CD4-positive, CD25-positive, alpha-beta regulatory T cell (primary cell): ENCODE results near the gene ITGB6. TPM values are rescaled to one million over a fixed set of nuclear protein-coding genes. Genes with fewer than 3 reads are reported as not detected.
"Not testable (repeated sequence)": the region's sequence is repeated elsewhere in the genome, so short reads cannot be mapped to it uniquely, and the experiment has no call there.

Source experiments
- ATAC-seq, 2 donors: fragments of 150-1000 bp; cut with Tn5 transposase; one replicate each; pipeline ENCODE4 v1.10.0; 2021; ENCODE audit warnings: low read depth in 2 of 2, moderate number of reproducible peaks in 2 of 2, moderate library complexity in 1 of 2
- DNase-seq, 3 donors: peaks; one replicate each; pipeline versions ENCODE4 v3.0.0 to v3.0.0-alpha.2; 2012 to 2022; ENCODE audit warnings: mixed read lengths in 1 of 3
- H3K27ac ChIP-seq: one replicate; pipeline ENCODE4 v1.7.0; 2013; ENCODE audit warnings: mild to moderate bottlenecking, low read length; ENCODE audit not compliant: insufficient read depth, poor library complexity, severe bottlenecking
- H3K27me3 ChIP-seq: one replicate; pipeline ENCODE4 v1.7.0; 2013; ENCODE audit warnings: low read length; ENCODE audit not compliant: control insufficient read depth, insufficient read depth
- H3K36me3 ChIP-seq: one replicate; pipeline ENCODE4 v1.7.0; 2013; ENCODE audit warnings: mild to moderate bottlenecking, low read length, moderate library complexity; ENCODE audit not compliant: control insufficient read depth, insufficient read depth
- H3K4me1 ChIP-seq: 2 replicates; pipeline ENCODE4 v1.7.0; 2013; ENCODE audit warnings: mild to moderate bottlenecking, low read length; ENCODE audit not compliant: insufficient read depth, control insufficient read depth, poor library complexity, severe bottlenecking
- H3K4me3 ChIP-seq: one replicate; pipeline ENCODE4 v1.7.0; 2013; ENCODE audit warnings: low read depth, mild to moderate bottlenecking, low read length, moderate library complexity
- H3K9me3 ChIP-seq, 2 experiments: 1 replicate in 1 of 2; 2 replicates in 1 of 2; pipeline ENCODE4 v1.7.0; 2013; ENCODE audit warnings: low read length in 2 of 2, mild to moderate bottlenecking in 1 of 2, moderate library complexity in 1 of 2; ENCODE audit not compliant: control insufficient read depth in 2 of 2
- H3K27ac Mint-ChIP-seq, 3 donors: one replicate each; pipeline ENCODE4 v1.8.0; 2020 to 2022; ENCODE audit warnings: mild to moderate bottlenecking in 3 of 3, mixed read lengths in 3 of 3, moderate library complexity in 2 of 3
- H3K27me3 Mint-ChIP-seq: one replicate; pipeline ENCODE4 v1.8.0; 2022; ENCODE audit warnings: mild to moderate bottlenecking, mixed read lengths
- H3K36me3 Mint-ChIP-seq: one replicate; pipeline ENCODE4 v1.8.0; 2020; ENCODE audit warnings: mixed read lengths
- H3K4me1 Mint-ChIP-seq, 4 donors: one replicate each; pipeline ENCODE4 v1.8.0; 2020 to 2022; ENCODE audit warnings: mixed read lengths in 4 of 4, mild to moderate bottlenecking in 1 of 4
- H3K4me3 Mint-ChIP-seq, 4 donors: one replicate each; pipeline ENCODE4 v1.8.0; 2020 to 2022; ENCODE audit warnings: mild to moderate bottlenecking in 4 of 4, mixed read lengths in 4 of 4, moderate library complexity in 3 of 4
- H3K9me3 Mint-ChIP-seq, 7 donors: one replicate each; pipeline ENCODE4 v1.8.0; 2020 to 2022; ENCODE audit warnings: mixed read lengths in 7 of 7, mild to moderate bottlenecking in 3 of 7, moderate library complexity in 2 of 7
- polyA plus RNA-seq, 4 donors: library from polyadenylated mRNA; unstranded; fragments of 300-500 nt; fragmentation: Illumina TruSeq; gene quantifications; one replicate each; pipeline ENCODE4 v1.2.3, GENCODE V29; 2021
- total RNA-seq: library from RNA; stranded (reverse); gene quantifications from one replicate; pipeline ENCODE4 v1.2.3, GENCODE V29; 2022

Gene ITGB6
- total and polyA plus RNA-seq, 5 donors from 2014 or later = not detected

- Histone ChIP-seq H3K4me1 (no peaks in the 10 kb centered on the region), H3K36me3 (no peaks in the 10 kb centered on the region), H3K4me3 (no peak overlapping the region), H3K9me3 (no peaks in the 10 kb centered on the region), H3K27me3 (peaks cover 6% of the 10 kb centered on the region), H3K27ac (no peak overlapping the region)
- Mint-ChIP-seq H3K4me3 (no peak overlapping the region), H3K27ac (no peak overlapping the region), H3K9me3 (peaks cover 0 to 3% (median 0%) of the 10 kb centered on the region in 7 donors), H3K36me3 (no peaks in the 10 kb centered on the region), H3K27me3 (peaks cover 11% of the 10 kb centered on the region), H3K4me1 (no peaks in the 10 kb centered on the region)
- ATAC-seq (no peak), DNase-seq (no peak)
Observed at GRCh38 chr2:160197587-160197986, 2.5 kb downstream of the ITGB6 start.

GRCh38 chr2:160194946-160195345, 5.1 kb downstream of the ITGB6 start:
- Histone ChIP-seq H3K9me3 (no peaks in the 10 kb centered on the region), H3K4me1 (no peaks in the 10 kb centered on the region), H3K4me3 (no peak overlapping the region), H3K27ac (no peak overlapping the region), H3K36me3 (no peaks in the 10 kb centered on the region), H3K27me3 (peaks cover 6% of the 10 kb centered on the region)
- no peaks in the 10 kb centered on the region for H3K36me3 Mint-ChIP-seq
- H3K27ac Mint-ChIP-seq = no peak overlapping the region
- H3K4me1 Mint-ChIP-seq = no peaks in the 10 kb centered on the region
- ATAC-seq (no peak), DNase-seq (peak in 1 of 3 donors; percentile 9)
- H3K9me3 Mint-ChIP-seq = peaks cover 0 to 2% (median 0%) of the 10 kb centered on the region in 7 donors
- peaks cover 11% of the 10 kb centered on the region for H3K27me3 Mint-ChIP-seq
- H3K4me3 Mint-ChIP-seq = no peak overlapping the region

GRCh38 chr2:160194351-160194750, 5.7 kb downstream of the ITGB6 start:
- H3K4me3 Mint-ChIP-seq = no peak overlapping the region
- no peak overlapping the region for H3K4me3 ChIP-seq
- no peaks in the 10 kb centered on the region for H3K36me3 ChIP-seq
- DNase-seq = no peak
- peaks cover 11% of the 10 kb centered on the region for H3K27me3 Mint-ChIP-seq
- no peak for ATAC-seq
- H3K9me3 Mint-ChIP-seq = peaks cover 0 to 2% (median 0%) of the 10 kb centered on the region in 7 donors
- H3K27me3 ChIP-seq = peaks cover 6% of the 10 kb centered on the region
- H3K9me3 ChIP-seq = no peaks in the 10 kb centered on the region
- H3K36me3 Mint-ChIP-seq = no peaks in the 10 kb centered on the region
- no peak overlapping the region for H3K27ac ChIP-seq
- H3K4me1 ChIP-seq = no peaks in the 10 kb centered on the region
- no peaks in the 10 kb centered on the region for H3K4me1 Mint-ChIP-seq
- no peak overlapping the region for H3K27ac Mint-ChIP-seq

GRCh38 chr2:160181146-160181836, 18.8 kb downstream of the ITGB6 start:
- not testable (repeated sequence) for ATAC-seq, H3K36me3 ChIP-seq, H3K4me1 ChIP-seq, H3K27ac ChIP-seq, H3K4me3 ChIP-seq, H3K4me1 Mint-ChIP-seq, H3K4me3 Mint-ChIP-seq, H3K27me3 ChIP-seq, H3K9me3 ChIP-seq, H3K36me3 Mint-ChIP-seq
- peak in 2 of 3 donors; percentile 10 to 28 for DNase-seq
- Mint-ChIP-seq H3K9me3 (peaks cover 0 to 18% (median 4%) of the 10 kb centered on the region in 7 donors), H3K27ac (peak overlapping the region in 2 of 3 donors; percentile 40 to 59), H3K27me3 (peaks cover 32% of the 10 kb centered on the region)

GRCh38 chr2:160180690-160181089, 19.4 kb downstream of the ITGB6 start:
- not testable (repeated sequence) for H3K27ac Mint-ChIP-seq

GRCh38 chr2:160180172-160180571, 19.9 kb downstream of the ITGB6 start:
- H3K4me3 ChIP-seq = no peak overlapping the region
- no peak overlapping the region for H3K4me3 Mint-ChIP-seq
- no peaks in the 10 kb centered on the region for H3K36me3 Mint-ChIP-seq
- H3K27ac Mint-ChIP-seq = no peak overlapping the region
- ATAC-seq (no peak), DNase-seq (no peak)
- H3K9me3 Mint-ChIP-seq = peaks cover 0 to 10% (median 2%) of the 10 kb centered on the region in 7 donors
- H3K4me1 Mint-ChIP-seq = no peaks in the 10 kb centered on the region
- H3K27me3 Mint-ChIP-seq = peaks cover 35% of the 10 kb centered on the region
- no peaks in the 10 kb centered on the region for H3K4me1 ChIP-seq
- H3K9me3 ChIP-seq = no peaks in the 10 kb centered on the region
- peaks cover 3% of the 10 kb centered on the region for H3K27me3 ChIP-seq
- no peaks in the 10 kb centered on the region for H3K36me3 ChIP-seq
- no peak overlapping the region for H3K27ac ChIP-seq

More at GRCh38 chr2:160180690-160181089, 19.4 kb downstream of the ITGB6 start:
- not testable (repeated sequence) for H3K9me3 ChIP-seq, H3K4me1 ChIP-seq, H3K4me3 Mint-ChIP-seq, H3K36me3 Mint-ChIP-seq, H3K4me1 Mint-ChIP-seq, H3K4me3 ChIP-seq, ATAC-seq, H3K27me3 ChIP-seq, DNase-seq, H3K36me3 ChIP-seq, H3K27ac ChIP-seq
- H3K27me3 Mint-ChIP-seq = peaks cover 35% of the 10 kb centered on the region
- peaks cover 0 to 14% (median 2%) of the 10 kb centered on the region in 7 donors for H3K9me3 Mint-ChIP-seq

GRCh38 chr2:160175169-160176134, 24.6 kb downstream of the ITGB6 start:
- no peaks in the 10 kb centered on the region for H3K4me1 ChIP-seq
- H3K36me3 Mint-ChIP-seq = no peaks in the 10 kb centered on the region
- DNase-seq (no peak), ATAC-seq (no peak)
- H3K27ac Mint-ChIP-seq = no peak overlapping the region
- H3K4me3 Mint-ChIP-seq = no peak overlapping the region
- no peak overlapping the region for H3K27ac ChIP-seq
- H3K27me3 Mint-ChIP-seq = peaks cover 15% of the 10 kb centered on the region
- H3K9me3 Mint-ChIP-seq = peaks cover 0 to 4% (median 0%) of the 10 kb centered on the region in 7 donors
- H3K27me3 ChIP-seq = peaks cover 4% of the 10 kb centered on the region
- no peaks in the 10 kb centered on the region for H3K9me3 ChIP-seq
- H3K4me1 Mint-ChIP-seq = no peaks in the 10 kb centered on the region
- H3K4me3 ChIP-seq = no peak overlapping the region
- H3K36me3 ChIP-seq = no peaks in the 10 kb centered on the region
